Middle frontal gyrus (tissue), 1 donor: Measurements from ENCODE around the gene CREG2.

Experiments
- DNase-seq: peaks from one replicate; pipeline ENCODE4 v3.0.0-alpha.2; 2015; ENCODE audit warnings: low spot score; ENCODE audit errors: extremely low spot score

CREG2 gene

DNA sequence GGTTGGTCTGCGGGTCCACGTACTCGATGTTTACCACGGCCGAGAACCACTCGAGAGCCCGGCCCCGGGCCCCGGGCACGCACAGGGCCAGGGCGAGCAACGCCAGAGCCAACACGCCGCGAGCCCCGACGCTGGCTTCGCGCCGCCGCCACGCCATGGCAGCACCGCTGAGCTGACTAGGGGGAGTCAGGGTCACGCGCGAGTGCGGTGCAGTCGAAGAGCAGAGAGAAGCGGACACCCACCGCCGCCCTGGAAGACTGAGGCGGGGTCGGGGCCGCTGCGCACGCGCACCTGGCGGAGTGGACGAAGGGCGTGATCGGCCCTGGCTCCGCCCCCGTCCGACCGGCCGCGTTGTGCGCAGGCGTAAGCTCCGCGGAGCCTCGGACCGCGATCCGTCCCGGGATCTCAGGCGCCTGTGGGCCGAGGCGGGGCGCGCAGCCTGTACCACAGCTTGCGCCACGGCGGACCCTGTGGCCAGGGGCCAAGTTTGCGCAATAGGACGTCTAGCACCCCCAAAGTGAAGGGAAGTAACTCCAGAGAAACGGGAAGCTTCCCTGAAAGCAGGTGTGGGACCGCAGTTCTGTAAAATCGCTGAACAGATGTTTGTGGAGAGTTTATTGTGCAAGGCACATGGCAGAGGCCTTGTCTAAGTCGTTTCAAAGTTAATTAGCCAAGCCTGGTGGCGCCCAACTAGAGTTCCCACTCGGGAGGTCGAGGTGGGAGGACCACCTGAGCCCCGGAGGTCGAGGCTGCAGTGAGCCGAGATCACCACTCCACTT lies 78.7 kb downstream of the CREG2 start, which contains the start of gene RNF149:
RNF149 (minus strand) TSS at position 270 of the 779 bp plus-strand sequence; CDS start at position 157, 113 bp downstream.
- peak; percentile 87 for DNase-seq

DNA sequence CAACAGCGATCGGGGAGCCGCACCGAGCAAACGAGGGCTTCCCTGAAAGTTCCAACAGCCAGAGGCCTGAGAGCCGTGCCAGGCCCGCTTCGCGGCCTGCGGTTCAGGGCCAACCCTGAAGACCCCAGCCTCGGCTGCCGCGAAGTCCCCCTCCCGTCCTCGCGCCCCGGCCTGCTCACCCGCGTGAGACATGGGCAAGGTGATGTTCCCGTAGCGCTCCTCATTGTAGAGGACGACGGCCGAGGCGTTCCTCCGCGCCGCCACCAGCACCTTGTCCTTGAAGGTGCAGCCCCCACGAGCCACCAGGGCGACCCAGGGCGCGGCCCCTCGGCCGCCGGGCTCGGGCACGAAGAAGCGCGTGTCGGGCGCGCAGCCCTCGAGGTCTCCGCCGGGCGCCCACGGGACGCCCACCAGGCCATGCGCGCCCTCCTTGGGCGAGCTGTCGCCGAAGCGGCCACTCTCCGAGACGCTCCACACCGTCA lies 79.3 kb downstream of the CREG2 start:
- DNase-seq, result no peak

DNA sequence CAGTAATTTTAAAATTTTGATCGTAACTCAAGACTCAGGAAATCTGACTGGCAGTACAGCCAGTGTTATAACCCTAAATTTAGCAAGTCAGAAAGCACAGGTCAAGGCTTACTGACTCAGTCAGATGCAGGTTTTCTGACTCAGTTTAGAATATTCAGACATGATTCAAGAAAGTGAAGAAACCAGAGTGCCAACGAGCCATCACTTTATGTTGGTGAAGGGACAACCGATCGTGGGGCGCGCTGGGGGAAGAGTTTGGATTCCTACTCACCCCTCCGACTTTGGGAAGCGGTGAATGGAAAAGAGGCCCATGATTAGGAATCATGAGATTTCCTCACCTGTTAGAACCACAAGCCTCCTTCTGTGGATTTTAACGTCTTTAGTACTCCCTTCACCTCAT lies 79.8 kb downstream of the CREG2 start:
- no peak for DNase-seq

DNA sequence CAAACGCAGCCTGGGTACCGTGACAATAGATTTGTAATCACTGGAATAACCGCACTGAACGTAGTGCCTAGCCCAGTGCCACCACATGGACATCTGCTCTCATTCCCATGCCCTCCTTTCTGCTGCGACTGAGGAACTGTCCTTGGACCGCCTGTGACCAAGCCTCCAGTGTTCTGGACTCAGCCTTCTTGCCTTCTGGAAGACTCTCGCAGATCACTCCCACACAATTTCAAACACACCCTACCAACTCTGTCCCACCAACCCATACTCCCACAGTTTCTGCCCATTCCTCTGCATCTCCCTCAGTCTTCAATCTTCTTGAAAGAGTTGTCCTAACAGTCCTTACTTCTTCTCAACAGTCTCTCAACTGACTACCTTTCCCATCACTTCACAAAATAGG lies 80.9 kb downstream of the CREG2 start:
- DNase-seq, result no peak

DNA sequence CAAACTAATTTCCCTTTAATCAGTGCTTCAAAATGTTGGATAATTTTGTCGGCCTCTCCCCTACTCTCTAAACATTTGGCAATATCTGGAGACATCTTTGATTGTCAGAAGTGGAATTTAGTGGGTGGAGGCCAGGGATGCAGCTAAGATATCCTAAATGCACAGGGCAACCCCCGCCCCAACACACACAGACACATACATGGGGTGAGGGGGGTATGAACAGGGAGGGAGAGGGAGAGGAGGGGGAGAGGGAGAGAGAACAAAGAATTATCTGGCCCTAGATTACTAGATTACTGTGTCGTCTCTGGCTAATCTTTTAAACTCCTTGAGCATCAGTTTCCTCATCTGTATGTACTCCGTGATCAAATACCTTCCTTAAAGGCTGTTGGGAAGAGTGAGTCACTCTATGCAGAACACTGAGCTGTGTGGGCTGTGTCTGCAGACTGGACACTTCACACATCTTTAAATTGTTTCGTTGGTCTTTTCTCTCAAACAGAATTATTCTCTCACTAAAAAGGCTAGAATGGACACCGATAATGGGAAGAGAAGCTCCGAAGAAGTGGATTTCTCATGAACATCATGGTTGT lies 81.7 kb downstream of the CREG2 start:
- DNase-seq, result peak; percentile 39

DNA sequence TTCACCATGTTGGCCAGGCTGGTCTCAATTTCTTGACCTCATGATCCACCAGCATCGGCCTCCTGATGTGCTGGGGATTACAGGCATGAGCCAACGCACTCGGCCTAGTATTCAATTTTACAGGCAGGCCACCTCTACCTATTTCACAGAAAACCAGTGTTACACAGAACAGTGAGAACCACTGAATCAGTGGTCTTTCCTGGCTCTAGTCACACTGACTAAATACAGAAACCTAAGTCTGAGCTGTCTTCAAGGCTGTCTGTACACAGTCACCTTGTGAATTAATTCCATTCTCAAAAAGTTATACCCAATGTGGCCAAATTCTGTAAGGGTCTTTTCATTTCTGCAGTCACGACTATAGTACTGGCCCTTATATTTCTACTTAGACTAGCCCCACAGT lies 82.3 kb downstream of the CREG2 start:
- DNase-seq, result no peak

DNA sequence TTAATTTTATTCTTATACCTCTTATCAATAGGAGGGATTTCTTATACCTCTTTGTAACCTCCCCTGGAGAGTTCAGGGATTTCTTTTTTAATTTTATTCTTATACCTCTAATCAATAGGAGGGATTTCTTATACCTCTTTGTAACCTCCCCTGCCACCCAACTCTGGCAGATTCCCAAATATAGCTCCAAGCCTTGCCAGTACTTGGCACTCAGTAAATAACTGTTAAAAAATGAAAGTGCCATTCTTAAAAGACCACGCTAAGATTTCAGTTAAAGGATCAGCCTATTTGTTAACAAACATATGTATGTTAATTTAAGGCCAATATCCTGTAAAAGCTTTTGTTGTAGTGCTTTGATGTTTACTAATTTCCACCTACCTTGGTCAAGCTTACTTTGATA lies 83.6 kb downstream of the CREG2 start:
- no peak for DNase-seq

DNA sequence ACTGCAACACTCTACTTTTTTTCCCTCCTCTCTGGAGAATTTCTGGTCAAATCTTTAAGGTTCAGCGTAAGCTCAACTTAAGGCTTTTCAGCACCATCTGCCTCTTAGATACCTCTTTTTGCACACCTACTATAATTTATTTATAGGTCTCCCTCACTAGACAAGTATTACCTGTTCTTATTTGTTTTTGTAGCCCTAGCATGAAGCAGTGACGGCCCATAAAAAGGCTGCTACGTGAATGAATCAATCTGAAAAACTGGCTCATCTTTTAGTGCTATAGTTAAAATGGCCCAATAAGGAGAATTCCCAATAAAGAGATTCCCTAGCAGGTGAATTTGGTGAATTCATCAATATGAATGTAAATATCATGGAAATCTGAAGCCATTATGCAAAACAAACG lies 85.3 kb downstream of the CREG2 start:
- no peak for DNase-seq

DNA sequence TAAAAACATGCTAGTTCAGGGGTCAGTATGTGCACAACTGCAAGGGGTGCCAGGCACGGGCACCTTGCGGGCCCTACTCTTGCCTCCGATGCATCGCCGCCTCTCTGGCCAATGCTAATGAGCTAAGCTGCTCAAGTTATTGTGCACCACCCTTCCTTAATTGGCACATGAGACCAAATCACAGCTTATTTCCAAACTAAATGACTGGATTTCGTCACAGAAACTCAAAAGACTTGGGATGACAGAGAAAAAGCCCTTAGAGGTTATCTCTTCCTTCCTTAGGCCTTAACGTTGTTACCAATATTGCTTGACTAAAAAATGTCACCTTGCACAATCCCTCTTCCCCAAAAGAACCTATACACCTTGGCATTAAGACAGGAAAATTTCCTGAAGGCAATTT lies 86.5 kb downstream of the CREG2 start:
- no peak for DNase-seq

DNA sequence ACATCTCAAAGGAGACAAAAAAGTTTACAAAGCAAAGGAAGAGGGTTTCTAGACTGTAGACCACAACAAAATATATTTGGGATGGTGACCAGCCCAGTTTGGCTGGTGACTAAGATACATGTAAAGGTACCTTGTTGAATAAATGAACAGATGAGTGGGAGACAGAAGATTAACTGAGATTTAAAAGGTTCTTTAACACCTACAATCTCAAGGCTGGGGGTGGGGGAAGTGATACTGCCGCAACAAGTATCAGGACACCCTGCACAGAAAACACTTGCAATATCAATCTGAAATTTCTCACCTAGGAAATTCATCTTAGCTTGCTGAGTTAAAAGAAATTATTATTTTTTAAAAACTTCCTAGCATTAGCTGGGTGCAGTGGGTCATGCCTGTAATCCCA lies 87.1 kb downstream of the CREG2 start:
- DNase-seq, result no peak

DNA sequence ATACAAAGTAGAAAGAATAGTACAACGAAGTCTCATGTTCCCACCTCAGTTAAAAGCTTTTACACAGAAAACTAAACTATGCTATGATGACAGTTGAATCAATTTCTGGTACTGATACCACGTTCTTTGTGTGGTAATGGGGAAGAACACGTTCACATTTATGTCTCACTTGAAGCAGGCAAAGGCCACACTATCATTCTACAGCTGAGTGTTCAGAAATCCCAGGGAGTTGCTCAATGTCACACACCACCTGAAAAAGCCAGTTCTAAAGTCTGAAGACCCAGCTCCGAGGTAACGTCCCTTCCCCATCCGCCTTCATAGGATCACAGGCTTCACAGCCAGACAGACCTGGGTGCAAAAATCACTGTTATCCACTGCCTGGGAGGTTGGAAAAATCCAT lies 87.7 kb downstream of the CREG2 start:
- no peak for DNase-seq

DNA sequence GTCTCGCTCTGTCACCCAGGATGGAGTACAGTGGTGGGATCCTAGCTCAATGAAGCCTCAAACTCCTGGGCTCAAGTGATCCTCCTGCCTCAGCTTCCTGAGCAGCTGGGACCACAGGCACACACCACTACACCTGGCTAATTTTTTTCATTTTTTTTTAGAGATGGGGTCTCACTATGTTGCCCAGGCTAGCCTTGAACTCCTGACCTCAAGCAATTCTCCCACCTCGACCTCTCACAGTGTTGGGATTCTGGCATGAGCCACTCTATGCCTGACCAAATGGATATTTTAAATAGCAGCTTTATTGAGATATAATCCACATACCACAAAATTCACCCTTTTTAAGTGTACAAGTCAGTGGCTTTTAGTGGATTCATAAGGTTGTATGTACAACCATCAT lies 89.9 kb downstream of the CREG2 start:
- no peak for DNase-seq

DNA sequence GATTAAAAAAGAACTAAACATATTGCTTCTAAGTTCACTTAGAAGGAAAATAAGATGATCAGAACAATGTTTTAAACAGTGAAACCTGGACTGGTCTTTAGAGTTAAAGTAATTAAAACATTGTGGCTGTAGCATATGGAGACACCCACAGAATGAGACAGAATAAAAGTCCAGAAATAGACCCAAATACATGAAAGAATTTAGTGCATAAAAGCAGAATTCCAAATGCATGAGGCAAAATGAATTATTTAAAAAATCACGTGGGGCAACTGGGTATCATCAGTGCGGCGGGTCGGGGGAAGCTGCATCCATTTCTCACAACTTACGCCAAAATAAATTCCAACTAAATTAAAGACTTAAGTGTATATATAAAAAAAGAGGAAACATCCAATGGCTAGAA lies 90.9 kb downstream of the CREG2 start:
- DNase-seq, result no peak

DNA sequence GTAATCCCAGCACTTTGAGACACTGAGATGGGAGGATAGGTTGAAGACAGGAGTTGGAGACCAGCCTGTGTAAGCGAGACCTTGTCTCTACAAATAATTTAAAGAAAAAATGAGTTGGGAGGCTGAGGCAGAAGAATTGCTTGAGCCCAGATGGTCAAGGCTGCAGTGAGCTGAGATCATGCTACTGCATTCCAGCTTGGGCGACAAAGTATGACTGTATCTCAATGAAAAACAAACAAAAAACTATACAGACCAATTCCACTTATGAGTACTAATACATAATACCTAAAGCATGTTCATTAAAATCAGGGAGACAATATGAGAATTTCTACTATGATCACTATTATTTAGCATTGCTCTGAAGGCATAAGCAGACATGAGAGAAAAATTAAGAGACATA lies 91.4 kb downstream of the CREG2 start:
- no peak for DNase-seq
